Measurements from ENCODE around the gene XPC.

XPC gene

GRCh38 chr3:14174483-14174882, 3.9 kb downstream of the XPC start (continued):
- peak; percentile 21; the same call in 1 of the 2 replicates for TF ChIP-seq PRDM1 (tag by site-specific recombination; IDR thresholded peaks at IDR 0.05)

- ChIA-PET CTCF (interaction anchor here (0.6 to 1.0 kb wide), 2 partner anchors 8 to 276 kb away, joined by 3 to 4 read pairs; no protein-coding TSS in a partner anchor), POLR2A (interaction anchor here (0.9 kb wide), 1 partner anchor 27 kb away, joined by 3 read pairs; no protein-coding TSS in a partner anchor)
- Histone ChIP-seq H3K36me3 (ENCODE audit: control insufficient read depth in 2 of 2, insufficient read depth in 1 of 2, low read length in 2 of 2) (peaks cover 30 to 59% of the 10 kb centered on the region in 2 experiments; a peak in 2 of 3 replicates), H3K4me1 (ENCODE audit: control insufficient read depth, insufficient read depth, low read length) (0 out of 2 replicates have a peak, but pooled peaks cover 3% of the 10 kb centered on the region), H3K4me3 (ENCODE audit: low read depth, low read length) (no peak overlapping the region), H3K9me3 (ENCODE audit: control insufficient read depth, insufficient read depth, low read depth, low read length) (no peaks in the 10 kb centered on the region), H3K27ac (ENCODE audit: extremely low read depth, low read depth, low read length) (no peak overlapping the region)
- no peak for TF ChIP-seq ZSCAN23 (tag by site-specific recombination; IDR thresholded peaks at IDR 0.05)
- TF ChIP-seq ZEB2 (tag by site-specific recombination; IDR thresholded peaks at IDR 0.05), result no peak
- TF ChIP-seq ZNF155 (tag by site-specific recombination; IDR thresholded peaks at IDR 0.05), result no peak
- TF ChIP-seq ZNF239 (tag by site-specific recombination; IDR thresholded peaks at IDR 0.05), result no peak
- no peak for TF ChIP-seq ZNF266 (tag by site-specific recombination; IDR thresholded peaks at IDR 0.05; ENCODE audit: low read depth)
- TF ChIP-seq ZNF138 (tag by site-specific recombination; IDR thresholded peaks at IDR 0.05; ENCODE audit: borderline replicate concordance), result no peak
These were observed 5.9 kb downstream of the XPC start for GRCh38 chr3:14172496-14172895.

- 0 out of 2 replicates have a peak, but pooled peaks cover 3% of the 10 kb centered on the region for H3K4me1 ChIP-seq (ENCODE audit: control insufficient read depth, insufficient read depth, low read length)
- no peak overlapping the region for H3K4me3 ChIP-seq (ENCODE audit: low read depth, low read length)
- TF ChIP-seq ZNF302 (tag by site-specific recombination; IDR thresholded peaks at IDR 0.05; ENCODE audit: low read depth) (no peak), ZNF214 (tag by site-specific recombination; IDR thresholded peaks at IDR 0.05; ENCODE audit: borderline replicate concordance) (no peak), ZSCAN30 (tag by site-specific recombination; IDR thresholded peaks at IDR 0.05) (no peak), ZNF335 (tag by site-specific recombination; conservative IDR thresholded peaks at IDR 0.05) (0 out of 2 replicates have a peak, but pooled peaks have one; percentile 16), ZNF580 (tag by site-specific recombination; IDR thresholded peaks at IDR 0.05) (no peak), ZNF366 (tag by site-specific recombination; conservative IDR thresholded peaks at IDR 0.05) (0 out of 2 replicates have a peak, but pooled peaks have one; percentile 23), ZNF692 (tag by site-specific recombination; IDR thresholded peaks at IDR 0.05) (0 out of 2 replicates have a peak, but pooled peaks have one; percentile 32), ZNF10 (tag by site-specific recombination; IDR thresholded peaks at IDR 0.05) (no peak), ZNF37A (tag by site-specific recombination; IDR thresholded peaks at IDR 0.05) (no peak), PRDM6 (tag by site-specific recombination; IDR thresholded peaks at IDR 0.05) (0 out of 2 replicates have a peak, but pooled peaks have one; percentile 21), ZNF341 (tag by site-specific recombination; IDR thresholded peaks at IDR 0.05; ENCODE audit: low read depth) (no peak), RBAK (tag by site-specific recombination; IDR thresholded peaks at IDR 0.05) (no peak), SP7 (tag by site-specific recombination; IDR thresholded peaks at IDR 0.05) (peak; percentile 89), ZBTB44 (tag by site-specific recombination; IDR thresholded peaks at IDR 0.05) (no peak), MZF1 (tag by site-specific recombination; IDR thresholded peaks at IDR 0.05; ENCODE audit: borderline replicate concordance) (no peak), FEZF1 (tag by site-specific recombination; IDR thresholded peaks at IDR 0.05) (peak; percentile 43; the same call in 1 of the 2 replicates), MEIS1 (CRISPR knock-in tag; IDR thresholded peaks at IDR 0.05; ENCODE audit: borderline replicate concordance) (no peak), ZNF175 (tag by site-specific recombination; IDR thresholded peaks at IDR 0.05) (no peak), ZNF26 (tag by site-specific recombination; IDR thresholded peaks at IDR 0.05) (no peak)
- H3K27ac ChIP-seq (ENCODE audit: extremely low read depth, low read depth, low read length), result no peak overlapping the region
- POLR2A ChIA-PET, result interaction anchor here (1.5 kb wide), 1 partner anchor 8 kb away, joined by 6 read pairs; the partner anchor contains the start of genes LSM3 and XPC
- peaks cover 35 to 78% of the 10 kb centered on the region in 2 experiments; a peak in 2 of 3 replicates for H3K36me3 ChIP-seq (ENCODE audit: control insufficient read depth in 2 of 2, insufficient read depth in 1 of 2, low read length in 2 of 2)
- no peaks in the 10 kb centered on the region for H3K9me3 ChIP-seq (ENCODE audit: control insufficient read depth, insufficient read depth, low read depth, low read length)
- CTCF ChIA-PET, result interaction anchor here (1.1 kb wide), 1 partner anchor 750 kb away, joined by 3 read pairs; no protein-coding TSS in a partner anchor
These were observed 7.8 kb downstream of the XPC start for GRCh38 chr3:14170531-14171159.

Measured in HEK293 (cell line).